Upper lobe of right lung (tissue), 1 donor: ENCODE data around the gene PGBD4. TPM values are rescaled to one million over a fixed set of nuclear protein-coding genes. Genes with fewer than 3 reads are reported as not detected.

ENCODE experiments used
- ATAC-seq: fragments of 200-7000 bp; cut with Tn5 transposase; one replicate; pipeline ENCODE4 v1.9.1; 2020; ENCODE audit warnings: mild to moderate bottlenecking, moderate library complexity
- DNase-seq: peaks from one replicate; pipeline ENCODE4 v3.0.0-alpha.2; 2020
- H3K27ac ChIP-seq: fragments of 200-600 bp; one replicate; pipeline ENCODE4 v1.8.0; 2022
- H3K27me3 ChIP-seq: fragments of 200-600 bp; one replicate; pipeline ENCODE4 v1.8.0; 2022; ENCODE audit warnings: mild to moderate bottlenecking
- H3K36me3 ChIP-seq: fragments of 200-600 bp; one replicate; pipeline ENCODE4 v1.8.0; 2022
- H3K4me1 ChIP-seq: fragments of 200-600 bp; one replicate; pipeline ENCODE4 v1.8.0; 2022
- H3K4me3 ChIP-seq: fragments of 200-600 bp; one replicate; pipeline ENCODE4 v1.8.0; 2022; ENCODE audit warnings: mild to moderate bottlenecking
- H3K9me3 ChIP-seq: fragments of 200-600 bp; one replicate; pipeline ENCODE4 v1.8.0; 2022
- CTCF ChIP-seq: fragments of 200-600 bp; IDR thresholded peaks from one replicate; pipeline ENCODE4 v1.8.0; 2022; ENCODE audit warnings: antibody characterized with exemption
- intact Hi-C: fragments of 100-400 bp; cut with DNase I; formaldehyde crosslinking; loops from one replicate; pipeline ENCODE4 v1.11.0; 2022
- total RNA-seq: library from RNA; stranded (reverse); fragmentation: NEBNext Ultra II Directional; extraction: Animal tissue kit (Norgen Biotek cat#: 25700); gene quantifications from one replicate; pipeline ENCODE4 v1.2.1, GENCODE V29; 2021
- donor health status: DM: no; HTN: yes; CAD: no; lungs with severe emphysema.

PGBD4 gene
- total RNA-seq, 1 donor from 2014 or later = 1.3 TPM

- intact Hi-C loops = no loop called here
- no peak overlapping the region for H3K27ac ChIP-seq
- no peak overlapping the region for H3K4me3 ChIP-seq
These were observed 45.7 kb downstream of the PGBD4 start for GRCh38 chr15:34147371-34148140.

GRCh38 chr15:34154725-34155204 is 52.9 kb downstream of the PGBD4 start:
- H3K4me3 ChIP-seq = no peak overlapping the region
- no peak for DNase-seq
- TF ChIP-seq CTCF = no peak
- no peaks in the 10 kb centered on the region for H3K9me3 ChIP-seq
- intact Hi-C loops = no loop called here
- H3K36me3 ChIP-seq = peaks cover 47% of the 10 kb centered on the region
- no peaks in the 10 kb centered on the region for H3K4me1 ChIP-seq
- no peaks in the 10 kb centered on the region for H3K27me3 ChIP-seq
- ATAC-seq = peak; percentile 44
- H3K27ac ChIP-seq = no peak overlapping the region

More at GRCh38 chr15:34147371-34148140, 45.7 kb downstream of the PGBD4 start:
- TF ChIP-seq CTCF = no peak
- Histone ChIP-seq H3K36me3 (peaks cover 62% of the 10 kb centered on the region), H3K4me1 (no peaks in the 10 kb centered on the region), H3K9me3 (no peaks in the 10 kb centered on the region), H3K27me3 (no peaks in the 10 kb centered on the region)
- DNase-seq (no peak), ATAC-seq (no peak)

GRCh38 chr15:34155859-34156258 is 54.0 kb downstream of the PGBD4 start:
- TF ChIP-seq CTCF = no peak
- Histone ChIP-seq H3K27ac (no peak overlapping the region), H3K36me3 (peaks cover 39% of the 10 kb centered on the region), H3K27me3 (no peaks in the 10 kb centered on the region), H3K9me3 (peaks cover 4% of the 10 kb centered on the region), H3K4me3 (no peak overlapping the region), H3K4me1 (no peaks in the 10 kb centered on the region)
- ATAC-seq (no peak), DNase-seq (no peak)
- intact Hi-C loops = no loop called here

Other genes with a start within 250 kb of the PGBD4 start
- gene CHRM5, start 133.6 kb upstream of the PGBD4 start, total RNA-seq = not detected
- gene AVEN, start 62.9 kb upstream of the PGBD4 start, total RNA-seq = 11.5 TPM
- 66.8 TPM for gene EMC7, start 221 bp upstream of the PGBD4 start, total RNA-seq
- gene KATNBL1, start 108.0 kb downstream of the PGBD4 start, total RNA-seq = 37.9 TPM
- gene EMC4, start 122.9 kb downstream of the PGBD4 start, total RNA-seq = 78.1 TPM
- gene SLC12A6, start 235.7 kb downstream of the PGBD4 start, total RNA-seq = 44.9 TPM
- gene NOP10, start 241.1 kb downstream of the PGBD4 start, total RNA-seq = 161 TPM
- gene NUTM1, start 241.2 kb downstream of the PGBD4 start, total RNA-seq = not detected